Dedifferentiated amniotic fluid mesenchymal stem cell (primary cell): Measurements from ENCODE around the gene JAG2.
A peak's percentile ranks its signal among the peaks of the same experiment; 100 is the strongest.

ENCODE experiments used
- DNase-seq: peaks from one replicate; pipeline ENCODE4 v3.0.0-alpha.2; 2016; ENCODE audit errors: extremely low spot score

Gene JAG2

GRCh38 chr14:105165761-105166485 lies 2.7 kb downstream of the JAG2 start:
- no peak for DNase-seq

GRCh38 chr14:105165134-105165704 lies 3.4 kb downstream of the JAG2 start:
- DNase-seq = no peak

GRCh38 chr14:105163040-105163742 lies 5.4 kb downstream of the JAG2 start:
- no peak for DNase-seq

GRCh38 chr14:105162669-105162979 lies 6.0 kb downstream of the JAG2 start:
- no peak for DNase-seq

GRCh38 chr14:105161964-105162668 lies 6.5 kb downstream of the JAG2 start:
- DNase-seq = peak; percentile 17

- no peak for DNase-seq
Observed at GRCh38 chr14:105161309-105161708, 7.3 kb downstream of the JAG2 start.

- DNase-seq = no peak
Observed at GRCh38 chr14:105160776-105161175, 7.8 kb downstream of the JAG2 start.

GRCh38 chr14:105159344-105159743 lies 9.2 kb downstream of the JAG2 start:
- DNase-seq = no peak

- no peak for DNase-seq
Observed at GRCh38 chr14:105158794-105159193, 9.8 kb downstream of the JAG2 start.

GRCh38 chr14:105157872-105158271 lies 10.7 kb downstream of the JAG2 start:
- no peak for DNase-seq

GRCh38 chr14:105156414-105157375 lies 11.9 kb downstream of the JAG2 start:
- no peak for DNase-seq

GRCh38 chr14:105155681-105156413 lies 12.7 kb downstream of the JAG2 start:
- DNase-seq = no peak

- no peak for DNase-seq
Observed at GRCh38 chr14:105155071-105155651, 13.4 kb downstream of the JAG2 start.

GRCh38 chr14:105154476-105154871 lies 14.1 kb downstream of the JAG2 start:
- DNase-seq = no peak

- DNase-seq = no peak
Observed at GRCh38 chr14:105153739-105154475, 14.7 kb downstream of the JAG2 start.

GRCh38 chr14:105153331-105153731 lies 15.2 kb downstream of the JAG2 start:
- no peak for DNase-seq

GRCh38 chr14:105152794-105153241 lies 15.8 kb downstream of the JAG2 start:
- DNase-seq = no peak

GRCh38 chr14:105151838-105152793 lies 16.5 kb downstream of the JAG2 start:
- no peak for DNase-seq
